Activated T-helper 17 cell treated with anti-CD3 and anti-CD28 coated beads, Interleukin-2, amount 50 U/mL, for 72 hours (primary cell): ENCODE measurements around the gene OLIG1. TPM values are rescaled to one million over a fixed set of nuclear protein-coding genes. Genes with fewer than 3 reads are reported as not detected.

Experiments
- ATAC-seq: fragments of 150-1000 bp; cut with Tn5 transposase; replicated peaks from 2 replicates; pipeline ENCODE4 v1.10.0; 2021; ENCODE audit warnings: mild to moderate bottlenecking, moderate library complexity
- H3K27ac Mint-ChIP-seq: one replicate; pipeline ENCODE4 v1.8.0; 2022; ENCODE audit warnings: mixed read lengths
- H3K27me3 Mint-ChIP-seq: one replicate; pipeline ENCODE4 v1.8.0; 2022; ENCODE audit warnings: mixed read lengths
- H3K36me3 Mint-ChIP-seq: one replicate; pipeline ENCODE4 v1.8.0; 2022; ENCODE audit warnings: low read depth, mild to moderate bottlenecking, mixed read lengths
- H3K4me1 Mint-ChIP-seq: one replicate; pipeline ENCODE4 v1.8.0; 2022; ENCODE audit warnings: mixed read lengths
- H3K4me3 Mint-ChIP-seq: one replicate; pipeline ENCODE4 v1.8.0; 2022; ENCODE audit warnings: mild to moderate bottlenecking, mixed read lengths
- H3K9me3 Mint-ChIP-seq: one replicate; pipeline ENCODE4 v1.8.0; 2022; ENCODE audit warnings: mixed read lengths
- total RNA-seq, 2 donors: library from RNA; stranded (reverse); gene quantifications; one replicate each; pipeline ENCODE4 v1.2.3, GENCODE V29; 2022

OLIG1 gene
- total RNA-seq, 2 donors from 2014 or later = not detected

GRCh38 chr21:33078907-33079582, 9.1 kb downstream of the OLIG1 start:
- peak; percentile 84 for ATAC-seq
- H3K9me3 Mint-ChIP-seq = no peaks in the 10 kb centered on the region
- no peaks in the 10 kb centered on the region for H3K36me3 Mint-ChIP-seq
- H3K27me3 Mint-ChIP-seq = peaks cover 9% of the 10 kb centered on the region
- no peak overlapping the region for H3K27ac Mint-ChIP-seq
- no peaks in the 10 kb centered on the region for H3K4me1 Mint-ChIP-seq
- no peak overlapping the region for H3K4me3 Mint-ChIP-seq

DNA sequence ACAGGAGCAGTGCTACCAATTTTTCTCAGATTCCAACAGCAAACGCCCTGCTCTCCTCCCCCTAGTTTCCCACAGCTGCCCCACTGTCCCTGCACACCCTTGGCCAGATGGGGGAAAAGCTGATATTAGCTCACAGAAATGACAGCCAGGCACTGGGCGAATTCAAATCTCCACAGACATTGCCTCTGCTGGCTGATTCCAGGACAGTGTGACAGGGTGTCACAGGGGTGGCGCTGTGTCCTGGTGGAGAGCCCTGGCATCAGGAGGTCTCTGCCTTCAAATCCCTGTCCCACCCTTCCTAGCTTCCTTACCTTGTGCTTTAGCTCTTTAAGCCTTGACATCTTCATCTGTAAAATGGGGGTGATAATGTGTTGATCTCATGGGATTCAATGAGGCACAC, 10.4 kb downstream of the OLIG1 start:
- peaks cover 5% of the 10 kb centered on the region for H3K27me3 Mint-ChIP-seq
- no peaks in the 10 kb centered on the region for H3K4me1 Mint-ChIP-seq
- no peak for ATAC-seq
- no peaks in the 10 kb centered on the region for H3K36me3 Mint-ChIP-seq
- no peak overlapping the region for H3K27ac Mint-ChIP-seq
- no peak overlapping the region for H3K4me3 Mint-ChIP-seq
- no peaks in the 10 kb centered on the region for H3K9me3 Mint-ChIP-seq

- H3K9me3 Mint-ChIP-seq = no peaks in the 10 kb centered on the region
- H3K27ac Mint-ChIP-seq = no peak overlapping the region
- no peaks in the 10 kb centered on the region for H3K36me3 Mint-ChIP-seq
- no peak overlapping the region for H3K4me3 Mint-ChIP-seq
- no peak for ATAC-seq
- H3K4me1 Mint-ChIP-seq = no peaks in the 10 kb centered on the region
- H3K27me3 Mint-ChIP-seq = peaks cover 5% of the 10 kb centered on the region
Observed at GRCh38 chr21:33080776-33081175, 10.8 kb downstream of the OLIG1 start.

DNA sequence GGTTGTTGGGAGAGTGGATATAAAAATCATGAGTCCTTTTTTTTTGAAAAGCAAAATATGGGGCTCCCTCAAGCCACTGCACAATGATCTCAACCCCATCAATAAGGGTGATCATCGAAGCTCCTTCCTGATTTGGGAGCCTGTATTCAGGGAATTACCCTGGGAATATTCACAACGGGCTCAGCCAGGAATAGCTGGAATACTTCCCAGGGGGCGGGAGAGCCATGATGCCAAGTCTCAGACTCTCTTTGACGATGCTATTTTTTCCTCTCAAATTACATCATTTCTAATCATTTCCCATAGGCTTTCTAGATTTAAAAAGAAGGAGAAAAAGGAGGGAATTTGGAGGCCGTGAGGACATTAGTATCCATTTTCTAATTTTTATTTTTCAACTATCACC, 18.4 kb downstream of the OLIG1 start:
- no peaks in the 10 kb centered on the region for H3K9me3 Mint-ChIP-seq
- no peak overlapping the region for H3K27ac Mint-ChIP-seq
- H3K27me3 Mint-ChIP-seq = peaks cover 16% of the 10 kb centered on the region
- no peaks in the 10 kb centered on the region for H3K36me3 Mint-ChIP-seq
- H3K4me1 Mint-ChIP-seq = no peaks in the 10 kb centered on the region
- H3K4me3 Mint-ChIP-seq = no peak overlapping the region
- no peak for ATAC-seq

- Mint-ChIP-seq H3K36me3 (no peaks in the 10 kb centered on the region), H3K4me1 (no peaks in the 10 kb centered on the region), H3K9me3 (no peaks in the 10 kb centered on the region), H3K27ac (no peak overlapping the region), H3K27me3 (peaks cover 16% of the 10 kb centered on the region), H3K4me3 (no peak overlapping the region)
- no peak for ATAC-seq
Observed at GRCh38 chr21:33089395-33090119, 19.6 kb downstream of the OLIG1 start.

GRCh38 chr21:33096426-33096825, 26.5 kb downstream of the OLIG1 start:
- H3K4me1 Mint-ChIP-seq = no peaks in the 10 kb centered on the region
- peaks cover 9% of the 10 kb centered on the region for H3K27me3 Mint-ChIP-seq
- H3K9me3 Mint-ChIP-seq = no peaks in the 10 kb centered on the region
- H3K36me3 Mint-ChIP-seq = no peaks in the 10 kb centered on the region
- H3K4me3 Mint-ChIP-seq = no peak overlapping the region
- no peak for ATAC-seq
- H3K27ac Mint-ChIP-seq = no peak overlapping the region

DNA sequence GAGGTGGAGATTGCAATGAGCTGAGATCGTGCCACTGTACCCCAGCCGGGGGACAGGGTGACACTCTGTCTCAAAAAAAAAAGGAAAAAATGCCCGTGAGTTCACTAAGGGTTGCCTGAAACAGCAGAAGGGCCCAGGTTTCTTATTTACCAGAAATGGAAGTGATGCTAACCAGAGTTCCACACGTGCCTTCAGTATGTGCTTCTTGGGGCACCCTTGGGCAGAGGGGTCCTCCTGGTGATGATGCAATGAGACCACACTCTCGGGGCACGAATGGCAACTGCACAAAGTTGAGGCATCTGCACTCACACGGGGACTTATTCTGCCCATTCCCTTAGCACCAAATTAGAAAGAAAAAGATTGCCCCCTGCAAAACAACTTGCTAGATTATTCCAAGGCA, 29.2 kb downstream of the OLIG1 start:
- H3K36me3 Mint-ChIP-seq = no peaks in the 10 kb centered on the region
- H3K27me3 Mint-ChIP-seq = peaks cover 11% of the 10 kb centered on the region
- no peaks in the 10 kb centered on the region for H3K4me1 Mint-ChIP-seq
- H3K4me3 Mint-ChIP-seq = no peak overlapping the region
- no peaks in the 10 kb centered on the region for H3K9me3 Mint-ChIP-seq
- no peak overlapping the region for H3K27ac Mint-ChIP-seq
- no peak for ATAC-seq

- no peaks in the 10 kb centered on the region for H3K9me3 Mint-ChIP-seq
- no peaks in the 10 kb centered on the region for H3K36me3 Mint-ChIP-seq
- H3K4me3 Mint-ChIP-seq = no peak overlapping the region
- no peak overlapping the region for H3K27ac Mint-ChIP-seq
- peaks cover 20% of the 10 kb centered on the region for H3K27me3 Mint-ChIP-seq
- H3K4me1 Mint-ChIP-seq = no peaks in the 10 kb centered on the region
- no peak for ATAC-seq
Observed at GRCh38 chr21:33101300-33101911, 31.5 kb downstream of the OLIG1 start.

- Mint-ChIP-seq H3K9me3 (no peaks in the 10 kb centered on the region), H3K36me3 (no peaks in the 10 kb centered on the region), H3K27ac (no peak overlapping the region), H3K4me1 (peaks cover 4% of the 10 kb centered on the region), H3K27me3 (peaks cover 37% of the 10 kb centered on the region), H3K4me3 (no peak overlapping the region)
- no peak for ATAC-seq
Observed at GRCh38 chr21:33105088-33105487, 35.1 kb downstream of the OLIG1 start.

- no peaks in the 10 kb centered on the region for H3K36me3 Mint-ChIP-seq
- H3K9me3 Mint-ChIP-seq = no peaks in the 10 kb centered on the region
- H3K4me1 Mint-ChIP-seq = peaks cover 4% of the 10 kb centered on the region
- H3K27me3 Mint-ChIP-seq = peaks cover 46% of the 10 kb centered on the region
- H3K4me3 Mint-ChIP-seq = no peak overlapping the region
- no peak for ATAC-seq
- H3K27ac Mint-ChIP-seq = no peak overlapping the region
Observed at GRCh38 chr21:33108228-33108627, 38.3 kb downstream of the OLIG1 start.

DNA sequence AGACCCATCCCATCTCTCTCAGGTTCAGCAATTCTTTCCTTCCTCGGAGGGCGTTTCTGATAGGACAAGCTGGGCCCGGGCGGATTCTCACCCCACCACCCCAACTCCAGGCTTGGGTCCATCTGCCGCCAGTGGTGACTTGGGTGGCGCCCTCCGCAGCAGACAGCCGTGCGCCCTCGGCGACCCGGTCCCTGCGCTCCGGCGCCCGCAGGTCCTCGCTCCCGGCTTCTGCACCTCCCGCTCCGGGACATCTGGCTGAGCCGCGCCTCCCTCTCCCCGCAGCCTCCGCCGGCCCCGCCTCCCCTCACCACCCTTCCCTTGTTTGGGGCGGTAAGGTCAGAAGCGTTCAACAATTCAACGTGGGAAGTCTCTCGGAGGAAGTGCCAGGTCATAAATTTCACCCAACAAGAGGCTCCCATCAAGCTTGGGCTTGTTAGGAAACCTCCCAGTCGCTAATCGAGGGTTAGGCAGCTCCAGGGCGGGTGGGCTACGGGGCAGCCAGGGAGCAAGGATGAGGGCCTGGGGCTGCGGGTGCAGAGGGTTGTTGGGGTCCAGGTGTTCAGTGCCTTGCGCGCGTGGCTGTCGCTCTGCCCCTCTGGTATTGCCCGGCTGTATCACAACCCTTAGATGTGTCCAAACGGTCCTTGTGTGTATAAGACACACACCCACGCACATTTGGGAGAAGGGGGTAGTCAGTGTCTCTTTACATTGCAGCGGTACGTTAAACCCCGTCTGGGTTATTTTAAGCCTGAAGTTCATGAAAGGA, 39.8 kb downstream of the OLIG1 start:
- no peaks in the 10 kb centered on the region for H3K36me3 Mint-ChIP-seq
- H3K27ac Mint-ChIP-seq = no peak overlapping the region
- peak overlapping the region; percentile 36 for H3K4me3 Mint-ChIP-seq
- peaks cover 4% of the 10 kb centered on the region for H3K4me1 Mint-ChIP-seq
- no peaks in the 10 kb centered on the region for H3K9me3 Mint-ChIP-seq
- no peak for ATAC-seq
- H3K27me3 Mint-ChIP-seq = peaks cover 39% of the 10 kb centered on the region

- H3K27ac Mint-ChIP-seq = no peak overlapping the region
- no peaks in the 10 kb centered on the region for H3K9me3 Mint-ChIP-seq
- H3K36me3 Mint-ChIP-seq = no peaks in the 10 kb centered on the region
- H3K27me3 Mint-ChIP-seq = peaks cover 39% of the 10 kb centered on the region
- peaks cover 4% of the 10 kb centered on the region for H3K4me1 Mint-ChIP-seq
- no peak overlapping the region for H3K4me3 Mint-ChIP-seq
- ATAC-seq = no peak
Observed at GRCh38 chr21:33110340-33110715, 40.4 kb downstream of the OLIG1 start.

- H3K4me1 Mint-ChIP-seq = peaks cover 11% of the 10 kb centered on the region
- H3K4me3 Mint-ChIP-seq = no peak overlapping the region
- no peak overlapping the region for H3K27ac Mint-ChIP-seq
- no peak for ATAC-seq
- H3K36me3 Mint-ChIP-seq = no peaks in the 10 kb centered on the region
- H3K27me3 Mint-ChIP-seq = peaks cover 34% of the 10 kb centered on the region
- H3K9me3 Mint-ChIP-seq = no peaks in the 10 kb centered on the region
Observed at GRCh38 chr21:33111577-33111976, 41.6 kb downstream of the OLIG1 start.

DNA sequence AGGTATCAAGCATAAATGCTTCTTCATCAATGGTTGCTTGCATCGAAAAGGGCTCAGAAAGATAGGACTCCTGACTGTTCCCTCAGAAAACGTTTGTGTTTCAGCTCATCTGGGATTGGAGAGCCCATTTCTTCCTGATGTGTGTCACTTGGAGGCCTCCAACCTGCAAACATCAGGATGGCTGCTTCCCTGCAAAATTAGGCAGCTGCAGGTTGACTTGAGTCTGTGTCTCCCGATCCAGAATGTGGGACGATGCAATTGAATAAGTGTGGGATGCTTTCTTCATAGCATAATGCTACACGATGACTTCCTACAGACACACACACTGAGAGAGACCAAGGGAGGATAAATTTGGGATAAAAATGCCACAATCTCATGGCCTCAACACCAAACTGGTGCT, 42.2 kb downstream of the OLIG1 start:
- Mint-ChIP-seq H3K27me3 (peaks cover 34% of the 10 kb centered on the region), H3K4me1 (peaks cover 16% of the 10 kb centered on the region), H3K9me3 (no peaks in the 10 kb centered on the region), H3K27ac (no peak overlapping the region), H3K4me3 (no peak overlapping the region), H3K36me3 (no peaks in the 10 kb centered on the region)
- ATAC-seq = no peak
